HEK293T (cell line): ENCODE measurements around the gene CDCA5.

Experiments
- BHLHE40 ChIP-seq: fragments of 450-650 bp; IDR thresholded peaks from 2 replicates; pipeline ENCODE4 v1.6.1; 2016; ENCODE audit warnings: mild to moderate bottlenecking, moderate library complexity, borderline replicate concordance
- FOXA1 ChIP-seq: fragments of 450-650 bp; IDR thresholded peaks from 2 replicates; pipeline ENCODE4 v1.6.1; 2016; ENCODE audit warnings: mild to moderate bottlenecking
- FOXM1 ChIP-seq: fragments of 450-650 bp; IDR thresholded peaks from 2 replicates; pipeline ENCODE4 v1.6.1; 2017; ENCODE audit warnings: mild to moderate bottlenecking, borderline replicate concordance
- L3MBTL2 ChIP-seq: fragments of 450-650 bp; conservative IDR thresholded peaks from 2 replicates; pipeline ENCODE4 v1.6.1; 2016; ENCODE audit warnings: mild to moderate bottlenecking
- SP1 ChIP-seq: fragments of 450-650 bp; IDR thresholded peaks from 2 replicates; pipeline ENCODE4 v1.6.1; 2017
- SUZ12 ChIP-seq: fragments of 450-650 bp; IDR thresholded peaks from 2 replicates; pipeline ENCODE4 v1.6.1; 2016; ENCODE audit warnings: mild to moderate bottlenecking
- TARDBP ChIP-seq: fragments of 450-650 bp; IDR thresholded peaks from 2 replicates; pipeline ENCODE4 v1.6.1; 2016

GRCh38 chr11:65118097-65118837 lies 34.4 kb upstream of the CDCA5 start:
- TF ChIP-seq SUZ12, result no peak
- no peak for TF ChIP-seq TARDBP
- TF ChIP-seq FOXM1, result no peak
- TF ChIP-seq SP1, result no peak
- TF ChIP-seq BHLHE40, result no peak
- TF ChIP-seq FOXA1, result no peak
- TF ChIP-seq L3MBTL2, result no peak
